OCI-LY7 (cell line): ENCODE data around the gene NCS1. TPM values are rescaled to one million over a fixed set of nuclear protein-coding genes. Genes with fewer than 3 reads are reported as not detected.

ENCODE experiments used
- BruUV-seq: library from RNA; stranded (reverse); fragments of 400-500 nt; replicated peaks from 2 replicates; lab custom pipeline; 2021; lab: Mats Ljungman, UMichigan
- CTCF ChIA-PET: fragments of 300-600 bp; sonication (Branson Sonifier 250); formaldehyde crosslinking; loops from one replicate; lab custom pipeline; 2022; ENCODE audit warnings: antibody characterized with exemption; ENCODE audit not compliant: unreplicated experiment; lab: Charles Lee
- POLR2A ChIA-PET: fragments of 300-600 bp; sonication (Branson Sonifier 250); formaldehyde crosslinking; loops from one replicate; lab custom pipeline; 2022; ENCODE audit warnings: antibody characterized with exemption; lab: Charles Lee
- DNase-seq: peaks from one replicate; pipeline ENCODE4 v3.0.0-alpha.2; 2015; ENCODE audit warnings: low spot score
- H2AFZ ChIP-seq: fragments of 200-600 bp; sonication (generic), shearing (Covaris generic); 2 replicates; pipeline ENCODE4 v1.6.1; 2014; ENCODE audit warnings: mild to moderate bottlenecking, antibody characterized with exemption, low read length, moderate library complexity
- H3K27ac ChIP-seq: fragments of 200-600 bp; sonication (generic); 2 replicates; pipeline ENCODE4 v1.5.1; 2014; ENCODE audit warnings: mixed run types, low read depth, mild to moderate bottlenecking, moderate library complexity, low read length, inconsistent platforms; ENCODE audit not compliant: poor library complexity, severe bottlenecking
- H3K36me3 ChIP-seq: fragments of 200-600 bp; sonication (generic); 2 replicates; pipeline ENCODE4 v1.6.1; 2014; ENCODE audit warnings: mild to moderate bottlenecking, antibody characterized with exemption, low read length, moderate library complexity, mixed read lengths; ENCODE audit not compliant: insufficient read depth
- H3K4me1 ChIP-seq: fragments of 200-600 bp; sonication (generic); 2 replicates; pipeline ENCODE4 v1.5.1; 2014; ENCODE audit warnings: mild to moderate bottlenecking, low read length; ENCODE audit not compliant: insufficient read depth, poor library complexity, severe bottlenecking
- H3K4me2 ChIP-seq: fragments of 200-600 bp; sonication (generic); 2 replicates; pipeline ENCODE4 v1.6.1; 2014; ENCODE audit warnings: mild to moderate bottlenecking, low read length
- H3K4me3 ChIP-seq: fragments of 200-600 bp; sonication (generic); 2 replicates; pipeline ENCODE4 v1.5.1; 2014; ENCODE audit warnings: mild to moderate bottlenecking, low read depth, low read length; ENCODE audit not compliant: poor library complexity, severe bottlenecking
- H3K79me2 ChIP-seq: fragments of 200-600 bp; sonication (generic); 2 replicates; pipeline ENCODE4 v1.6.1; 2016; ENCODE audit warnings: low read depth, mild to moderate bottlenecking, low read length, moderate library complexity, mixed read lengths; ENCODE audit not compliant: insufficient read depth
- H3K9me2 ChIP-seq: fragments of 200-600 bp; sonication (generic); 2 replicates; pipeline ENCODE4 v1.6.1; 2016; ENCODE audit warnings: mild to moderate bottlenecking, low read length, mixed read lengths; ENCODE audit not compliant: insufficient read depth
- H3K9me3 ChIP-seq: fragments of 200-600 bp; sonication (generic); 2 replicates; pipeline ENCODE4 v1.6.1; 2014; ENCODE audit warnings: mild to moderate bottlenecking, mixed run types, low read length, mixed read lengths
- H4K20me1 ChIP-seq: fragments of 200-600 bp; sonication (generic); 2 replicates; pipeline ENCODE4 v1.6.1; 2014; ENCODE audit warnings: mild to moderate bottlenecking, antibody characterized with exemption, low read length, moderate library complexity, mixed read lengths; ENCODE audit not compliant: insufficient read depth
- CTCF ChIP-seq: fragments of 200-600 bp; sonication (generic); conservative IDR thresholded peaks from 2 replicates; pipeline ENCODE4 v1.5.1; 2014; ENCODE audit warnings: mild to moderate bottlenecking, antibody characterized with exemption, low read length, moderate library complexity, mixed read lengths
- EZH2phosphoT487 ChIP-seq: fragments of 200-600 bp; sonication (generic); IDR thresholded peaks from 2 replicates; pipeline ENCODE4 v1.6.1; 2018; ENCODE audit warnings: low read depth, borderline replicate concordance, mild to moderate bottlenecking, mixed run types, antibody characterized with exemption, low read length, moderate library complexity, mixed read lengths
- intact Hi-C: fragments of 100-400 bp; cut with micrococcal nuclease; formaldehyde crosslinking; loops from one replicate; pipeline ENCODE4 v1.10.0; 2022; ENCODE audit not compliant: unreplicated experiment
- total RNA-seq, 2 experiments: library from RNA; depleted of rRNA in 1 of 2; stranded (reverse); fragments of >200 nt in 1 of 2; shearing (Covaris generic) in 1 of 2; gene quantifications; 2 replicates each; pipeline ENCODE4 v1.2.3, GENCODE V29; 2014 to 2022

The NCS1 gene
- total RNA-seq, 2 experiments from 2014 or later, result not detected

- no peak overlapping the region for H3K27ac ChIP-seq
- no peak overlapping the region for H3K4me3 ChIP-seq
- H2AFZ ChIP-seq, result no peak overlapping the region
- H3K9me3 ChIP-seq, result no peaks in the 10 kb centered on the region
- no peaks in the 10 kb centered on the region for H3K9me2 ChIP-seq
- no peaks in the 10 kb centered on the region for H3K36me3 ChIP-seq
- H3K4me2 ChIP-seq, result no peak overlapping the region
- DNase-seq, result no peak
- POLR2A ChIA-PET, result no interaction called here
- intact Hi-C loops, result no loop called here
- no peaks in the 10 kb centered on the region for H4K20me1 ChIP-seq
- H3K79me2 ChIP-seq, result no peaks in the 10 kb centered on the region
- H3K4me1 ChIP-seq, result no peaks in the 10 kb centered on the region
- BruUV-seq, result no TSS peak
- no peak for TF ChIP-seq EZH2phosphoT487
- no peak for TF ChIP-seq CTCF
- CTCF ChIA-PET, result no interaction called here
Measured at GRCh38 chr9:130213911-130214761, 41.9 kb downstream of the NCS1 start.

- ChIA-PET POLR2A (no interaction called here), CTCF (no interaction called here)
- H3K4me2 ChIP-seq, result no peak overlapping the region
- no peaks in the 10 kb centered on the region for H4K20me1 ChIP-seq
- H3K36me3 ChIP-seq, result no peaks in the 10 kb centered on the region
- BruUV-seq, result no TSS peak
- TF ChIP-seq EZH2phosphoT487, result no peak
- no peak for TF ChIP-seq CTCF
- H3K79me2 ChIP-seq, result no peaks in the 10 kb centered on the region
- no peak overlapping the region for H2AFZ ChIP-seq
- DNase-seq, result no peak
- no peaks in the 10 kb centered on the region for H3K9me2 ChIP-seq
- H3K27ac ChIP-seq, result no peak overlapping the region
- H3K4me1 ChIP-seq, result no peaks in the 10 kb centered on the region
- intact Hi-C loops, result no loop called here
- no peaks in the 10 kb centered on the region for H3K9me3 ChIP-seq
- H3K4me3 ChIP-seq, result no peak overlapping the region
Measured at GRCh38 chr9:130214776-130215340, 42.7 kb downstream of the NCS1 start.
